ENCODE results near the gene ZNF598. TPM values are rescaled to one million over a fixed set of nuclear protein-coding genes. Genes with fewer than 3 reads are reported as not detected.

Gene ZNF598
- total RNA-seq, 1 experiment from 2014 or later: 57.4 TPM

- Histone ChIP-seq H4K20me1 (ENCODE audit: insufficient read depth) (no peaks in the 10 kb centered on the region), H3K36me3 (ENCODE audit: control insufficient read depth in 1 of 2, insufficient read depth in 2 of 2, low read length in 2 of 2) (no peaks in the 10 kb centered on the region; a peak in 2 of 4 replicates), H2AFZ (ENCODE audit: low read depth, low read length, poor library complexity, severe bottlenecking) (no peak overlapping the region), H3K9me2 (ENCODE audit: insufficient read depth) (no peaks in the 10 kb centered on the region), H3K9ac (ENCODE audit: low read length) (no peak overlapping the region), H3K9me3 (ENCODE audit: control insufficient read depth in 1 of 2, insufficient read depth in 1 of 2, low read depth in 1 of 2, low read length in 2 of 2) (no peaks in the 10 kb centered on the region), H3K4me2 (ENCODE audit: low read length) (no peak overlapping the region), H3K79me2 (ENCODE audit: insufficient read depth, low read length) (no peaks in the 10 kb centered on the region), H3K27ac (ENCODE audit: low read depth, low read length) (no peak overlapping the region), H3K4me1 (ENCODE audit: control insufficient read depth in 1 of 2, insufficient read depth in 2 of 2, low read length in 2 of 2) (no peaks in the 10 kb centered on the region), H3K4me3 (replicated peaks in 1 of 2; ENCODE audit: low read depth in 1 of 2, low read length in 2 of 2) (no peak overlapping the region), H3K27me3 (ENCODE audit: insufficient read depth, low read length) (no peaks in the 10 kb centered on the region)
- RAD21 ChIA-PET (ENCODE audit: low non-redundant PET in 1 of 2, low total read pairs in 2 of 2, uncharacterized antibody in 2 of 2, unreplicated experiment in 2 of 2): no interaction called here
- intact Hi-C loops (cut with micrococcal nuclease): no loop called here
- BruUV-seq (replicated peaks): no TSS peak
- POLR2A ChIA-PET: no interaction called here
- DNase-seq (ENCODE audit: low read depth, low spot score): no peak
- ATAC-seq: peak; percentile 80
- CTCF ChIA-PET: interaction anchor here (0.7 kb wide), 1 partner anchor 84 kb away, joined by 3 read pairs; no protein-coding TSS in a partner anchor
- TF ChIP-seq TCF7L2 (IDR thresholded peaks at IDR 0.05; ENCODE audit: borderline replicate concordance, extremely low read depth, insufficient read depth, insufficient read length): no peak
- TF ChIP-seq CTCF (IDR thresholded peaks at IDR 0.05 in 2 of 3, conservative IDR thresholded peaks at IDR 0.05 in 1 of 3; ENCODE audit: borderline replicate concordance in 1 of 3, insufficient read depth in 1 of 3, low read depth in 2 of 3, low read length in 2 of 3): peak in 2 of 3 experiments; percentile 35 to 37; a peak in 4 of 6 replicates
Observed at GRCh38 chr16:2056681-2057407, 47.2 kb upstream of the ZNF598 start.

GRCh38 chr16:2056077-2056476 lies 46.5 kb upstream of the ZNF598 start:
- ATAC-seq (peak; percentile 59), DNase-seq (ENCODE audit: low read depth, low spot score) (no peak)
- CTCF ChIA-PET: interaction anchor here (0.7 kb wide), 1 partner anchor 9 kb away, joined by 3 read pairs; the partner anchor contains the start of genes NTHL1 and TSC2
- no peaks in the 10 kb centered on the region for H3K27me3 ChIP-seq (ENCODE audit: insufficient read depth, low read length)
- TF ChIP-seq RAD21 (IDR thresholded peaks at IDR 0.05; ENCODE audit: low read depth): peak; percentile 32; the same call in 1 of the 2 replicates
- no peak for TF ChIP-seq TCF7L2 (IDR thresholded peaks at IDR 0.05; ENCODE audit: borderline replicate concordance, extremely low read depth, insufficient read depth, insufficient read length)
- no peak for TF ChIP-seq SP1 (IDR thresholded peaks at IDR 0.05; ENCODE audit: low read depth)
- TF ChIP-seq REST (IDR thresholded peaks at IDR 0.05; ENCODE audit: low read depth): no peak
- TF ChIP-seq CTCF (IDR thresholded peaks at IDR 0.05 in 2 of 3, conservative IDR thresholded peaks at IDR 0.05 in 1 of 3; ENCODE audit: borderline replicate concordance in 1 of 3, insufficient read depth in 1 of 3, low read depth in 2 of 3, low read length in 2 of 3): peak; percentile 8 to 42 (median 8); a peak in 1 of 6 replicates
- TF ChIP-seq EZH2 (IDR thresholded peaks at IDR 0.05): no peak
- TF ChIP-seq MAX (IDR thresholded peaks at IDR 0.05): no peak
- RAD21 ChIA-PET (ENCODE audit: low non-redundant PET in 1 of 2, low total read pairs in 2 of 2, uncharacterized antibody in 2 of 2, unreplicated experiment in 2 of 2): no interaction called here
- no TSS peak for BruUV-seq (replicated peaks)
- no peak overlapping the region for H3K9ac ChIP-seq (ENCODE audit: low read length)
- no peak overlapping the region for H3K4me3 ChIP-seq (replicated peaks in 1 of 2; ENCODE audit: low read depth in 1 of 2, low read length in 2 of 2)
- no peaks in the 10 kb centered on the region for H4K20me1 ChIP-seq (ENCODE audit: insufficient read depth)
- no peaks in the 10 kb centered on the region for H3K79me2 ChIP-seq (ENCODE audit: insufficient read depth, low read length)
- H3K9me2 ChIP-seq (ENCODE audit: insufficient read depth): no peaks in the 10 kb centered on the region
- POLR2A ChIA-PET: no interaction called here
- H3K27ac ChIP-seq (ENCODE audit: low read depth, low read length): no peak overlapping the region
- no peaks in the 10 kb centered on the region for H3K9me3 ChIP-seq (ENCODE audit: control insufficient read depth in 1 of 2, insufficient read depth in 1 of 2, low read depth in 1 of 2, low read length in 2 of 2)
- intact Hi-C loops (cut with micrococcal nuclease): no loop called here
- H3K4me2 ChIP-seq (ENCODE audit: low read length): no peak overlapping the region
- H2AFZ ChIP-seq (ENCODE audit: low read depth, low read length, poor library complexity, severe bottlenecking): no peak overlapping the region
- no peaks in the 10 kb centered on the region; a peak in 2 of 4 replicates for H3K36me3 ChIP-seq (ENCODE audit: control insufficient read depth in 1 of 2, insufficient read depth in 2 of 2, low read length in 2 of 2)
- H3K4me1 ChIP-seq (ENCODE audit: control insufficient read depth in 1 of 2, insufficient read depth in 2 of 2, low read length in 2 of 2): no peaks in the 10 kb centered on the region
